ENCODE results near the gene SYTL3.
"Not testable (repeated sequence)": the region's sequence is repeated elsewhere in the genome, so short reads cannot be mapped to it uniquely, and the experiment has no call there.

Gene SYTL3, protein sequence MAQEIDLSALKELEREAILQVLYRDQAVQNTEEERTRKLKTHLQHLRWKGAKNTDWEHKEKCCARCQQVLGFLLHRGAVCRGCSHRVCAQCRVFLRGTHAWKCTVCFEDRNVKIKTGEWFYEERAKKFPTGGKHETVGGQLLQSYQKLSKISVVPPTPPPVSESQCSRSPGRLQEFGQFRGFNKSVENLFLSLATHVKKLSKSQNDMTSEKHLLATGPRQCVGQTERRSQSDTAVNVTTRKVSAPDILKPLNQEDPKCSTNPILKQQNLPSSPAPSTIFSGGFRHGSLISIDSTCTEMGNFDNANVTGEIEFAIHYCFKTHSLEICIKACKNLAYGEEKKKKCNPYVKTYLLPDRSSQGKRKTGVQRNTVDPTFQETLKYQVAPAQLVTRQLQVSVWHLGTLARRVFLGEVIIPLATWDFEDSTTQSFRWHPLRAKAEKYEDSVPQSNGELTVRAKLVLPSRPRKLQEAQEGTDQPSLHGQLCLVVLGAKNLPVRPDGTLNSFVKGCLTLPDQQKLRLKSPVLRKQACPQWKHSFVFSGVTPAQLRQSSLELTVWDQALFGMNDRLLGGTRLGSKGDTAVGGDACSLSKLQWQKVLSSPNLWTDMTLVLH

DNA sequence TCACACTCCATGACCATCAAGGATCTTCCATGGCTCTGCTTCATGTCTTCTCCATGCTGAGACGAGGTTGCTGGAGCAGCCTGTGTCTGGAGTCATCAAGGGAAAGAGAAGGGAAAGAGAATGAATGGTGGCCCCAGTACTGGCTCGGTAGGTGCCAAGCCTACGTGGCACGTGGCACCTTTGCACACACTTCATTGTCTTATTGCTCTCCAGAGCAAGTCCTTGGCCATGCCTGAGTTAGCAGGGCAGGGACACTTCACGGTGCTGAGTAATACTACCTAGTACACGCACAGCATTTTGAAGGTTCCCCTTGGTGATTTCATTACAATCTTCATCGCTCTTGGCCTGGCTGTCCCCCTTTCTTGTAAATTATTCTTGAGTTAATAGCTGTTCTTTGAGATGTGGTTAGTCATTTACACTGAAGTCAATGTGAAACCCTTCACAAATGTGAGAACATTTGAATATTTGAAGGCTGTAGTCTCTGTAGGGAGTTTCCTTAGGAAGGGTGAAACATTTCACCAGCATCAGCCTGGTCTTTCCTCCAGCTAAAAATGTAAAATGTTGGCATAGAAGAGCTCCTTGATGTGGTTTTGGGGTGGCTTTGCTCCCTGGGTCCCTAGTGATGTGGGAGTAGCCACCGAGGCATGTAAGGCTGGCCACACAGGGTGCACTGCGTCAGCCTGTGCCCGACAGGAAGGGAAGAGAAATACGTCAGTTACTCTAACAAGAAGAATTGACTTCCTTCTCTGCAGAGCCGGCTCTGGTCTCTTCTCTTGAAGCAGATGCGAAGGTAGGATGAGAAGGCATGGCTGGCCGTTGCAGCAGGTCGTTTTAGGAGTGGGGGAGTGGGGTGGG is at the start of gene SYTL3:
Gene SYTL3, plus strand, starts transcription at position 766 of the 855 bp plus-strand sequence. CDS start 13,215 bp downstream, outside the sequence.
- TF ChIP-seq, protein P1, sequence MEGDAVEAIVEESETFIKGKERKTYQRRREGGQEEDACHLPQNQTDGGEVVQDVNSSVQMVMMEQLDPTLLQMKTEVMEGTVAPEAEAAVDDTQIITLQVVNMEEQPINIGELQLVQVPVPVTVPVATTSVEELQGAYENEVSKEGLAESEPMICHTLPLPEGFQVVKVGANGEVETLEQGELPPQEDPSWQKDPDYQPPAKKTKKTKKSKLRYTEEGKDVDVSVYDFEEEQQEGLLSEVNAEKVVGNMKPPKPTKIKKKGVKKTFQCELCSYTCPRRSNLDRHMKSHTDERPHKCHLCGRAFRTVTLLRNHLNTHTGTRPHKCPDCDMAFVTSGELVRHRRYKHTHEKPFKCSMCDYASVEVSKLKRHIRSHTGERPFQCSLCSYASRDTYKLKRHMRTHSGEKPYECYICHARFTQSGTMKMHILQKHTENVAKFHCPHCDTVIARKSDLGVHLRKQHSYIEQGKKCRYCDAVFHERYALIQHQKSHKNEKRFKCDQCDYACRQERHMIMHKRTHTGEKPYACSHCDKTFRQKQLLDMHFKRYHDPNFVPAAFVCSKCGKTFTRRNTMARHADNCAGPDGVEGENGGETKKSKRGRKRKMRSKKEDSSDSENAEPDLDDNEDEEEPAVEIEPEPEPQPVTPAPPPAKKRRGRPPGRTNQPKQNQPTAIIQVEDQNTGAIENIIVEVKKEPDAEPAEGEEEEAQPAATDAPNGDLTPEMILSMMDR (conservative IDR thresholded peaks at IDR 0.05), result no peak
- H3K27ac ChIP-seq, result no peak within 1 kb of the TSS

DNA sequence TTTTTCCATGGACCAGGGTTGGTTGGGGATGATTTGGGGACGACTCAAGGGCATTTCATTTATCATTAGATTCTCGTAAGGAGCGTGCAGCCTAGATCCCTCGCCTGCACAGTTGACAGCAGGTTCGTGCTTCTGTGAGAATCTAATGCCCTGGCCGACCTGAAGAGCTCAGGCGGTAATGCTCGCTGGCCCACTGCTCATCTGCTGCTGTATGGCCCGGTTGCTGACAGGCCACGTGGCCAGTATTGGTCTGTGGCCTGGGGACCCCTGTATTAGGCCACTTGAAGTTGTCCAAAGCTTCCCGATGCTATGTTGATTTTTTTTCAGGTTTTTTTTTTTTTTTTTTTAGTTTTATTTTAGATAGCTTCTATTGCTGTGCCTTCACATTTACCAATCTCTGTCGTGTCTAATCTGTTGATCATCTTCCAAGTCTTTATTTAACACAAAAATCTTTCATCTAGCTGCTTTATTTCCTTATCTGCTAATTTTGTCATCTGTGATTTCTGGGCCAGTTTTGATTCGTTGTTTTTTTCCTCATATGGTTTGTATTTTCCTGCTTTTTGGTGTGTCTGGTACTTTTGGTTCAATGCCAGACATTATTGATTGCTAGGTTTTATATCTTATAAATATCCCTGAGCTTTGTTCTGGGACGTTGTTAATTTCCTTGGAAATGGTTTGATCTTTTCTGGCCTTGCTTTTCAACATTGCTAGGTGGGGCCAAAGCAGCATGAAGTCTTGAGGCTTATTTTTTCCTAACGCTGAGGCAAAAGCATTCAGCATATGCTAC is 46.4 kb upstream of the SYTL3 start:
- peak overlapping the region; percentile 89 for H3K27ac ChIP-seq
- TF ChIP-seq, protein P1 (conservative IDR thresholded peaks at IDR 0.05), result no peak

DNA sequence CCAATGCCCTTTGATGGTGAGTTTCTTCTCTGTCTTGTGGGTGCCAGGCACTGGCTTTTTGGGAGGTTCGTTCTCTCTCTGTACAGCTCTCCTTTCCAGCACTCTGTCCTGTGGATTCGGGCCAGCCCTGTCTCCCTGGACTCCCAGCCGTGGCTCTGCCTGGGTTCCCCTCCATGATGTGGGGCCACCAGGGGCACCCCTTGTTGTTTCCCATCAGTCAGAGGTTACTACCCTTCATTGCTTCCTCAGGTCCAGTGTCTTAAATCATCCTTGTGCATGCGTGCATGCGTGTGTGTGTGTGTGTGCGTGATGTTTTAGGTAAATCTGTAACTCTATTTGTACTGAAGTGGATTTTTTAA is 45.8 kb upstream of the SYTL3 start:
- peak overlapping the region; percentile 89 for H3K27ac ChIP-seq
- TF ChIP-seq, protein P1 (conservative IDR thresholded peaks at IDR 0.05), result no peak

DNA sequence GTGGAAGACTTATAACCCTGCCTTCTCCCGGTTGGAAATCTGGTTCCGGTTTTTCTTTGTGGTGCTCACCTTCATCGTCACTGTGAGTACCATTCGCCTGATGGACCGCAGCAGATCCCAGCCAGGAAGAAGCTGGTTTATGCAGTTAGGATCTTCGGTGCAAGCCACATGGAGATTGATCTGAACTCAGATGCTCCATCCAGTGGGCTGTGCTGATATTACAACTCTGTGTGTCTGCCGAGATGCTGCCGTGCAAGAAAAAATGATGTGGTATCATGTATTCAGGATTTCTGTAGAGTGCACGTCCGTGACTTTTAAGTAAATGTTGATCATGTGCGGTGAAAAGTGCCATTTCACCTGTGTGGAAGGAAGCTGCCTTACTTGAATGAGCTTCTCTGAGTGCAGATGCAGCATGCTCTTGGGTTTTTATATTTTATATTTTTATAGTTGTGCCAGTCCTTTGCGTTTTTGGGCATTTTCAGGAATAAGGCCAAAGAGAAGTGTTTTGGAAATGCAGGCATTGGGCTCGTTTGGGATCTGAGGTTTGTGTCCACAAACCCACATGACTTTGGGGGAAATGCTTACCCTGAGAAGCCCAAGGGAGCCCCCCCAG is 44.5 kb upstream of the SYTL3 start:
- TF ChIP-seq, protein P1 (conservative IDR thresholded peaks at IDR 0.05), result peak; percentile 81
- peak overlapping the region; percentile 89 for H3K27ac ChIP-seq

DNA sequence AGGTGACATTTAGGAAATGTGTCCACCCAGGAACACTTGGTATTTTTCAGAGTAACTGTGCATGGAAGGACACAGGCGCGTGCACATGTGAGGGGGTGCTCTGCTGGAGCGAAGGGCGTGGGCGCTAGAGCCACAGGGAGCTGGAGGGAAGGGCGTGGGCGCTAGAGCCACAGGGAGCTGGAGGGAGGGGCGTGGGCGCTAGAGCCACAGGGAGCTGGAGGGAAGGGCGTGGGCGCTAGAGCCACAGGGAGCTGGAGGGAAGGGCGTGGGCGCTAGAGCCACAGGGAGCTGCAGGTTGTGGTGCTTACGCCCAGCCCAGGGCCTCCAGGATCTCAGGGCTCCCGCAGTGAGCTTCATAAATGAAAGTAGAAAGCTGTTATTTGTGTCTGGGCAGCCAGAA is 43.8 kb upstream of the SYTL3 start:
- H3K27ac ChIP-seq, result not testable (repeated sequence)

DNA sequence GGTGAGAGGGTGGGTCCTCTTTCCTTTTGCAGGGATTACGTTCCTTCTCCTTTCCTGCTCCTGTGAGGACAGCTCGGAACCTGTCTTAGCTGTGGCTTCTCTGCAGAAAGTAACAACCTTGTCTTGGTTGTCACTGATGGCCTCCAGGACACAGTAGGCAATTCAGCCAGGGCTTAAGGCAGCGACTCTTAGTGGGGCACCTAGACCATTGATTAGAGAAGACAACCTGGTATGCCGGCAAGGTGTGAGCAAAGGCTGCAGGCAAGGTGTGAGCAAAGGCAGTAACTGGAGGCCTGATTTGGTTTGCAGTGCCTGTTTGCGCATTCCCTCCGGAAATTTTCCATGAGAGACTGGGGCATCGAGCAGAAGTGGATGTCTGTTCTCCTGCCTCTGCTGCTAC is 42.9 kb upstream of the SYTL3 start:
- no peak overlapping the region for H3K27ac ChIP-seq
- TF ChIP-seq, protein P1 (conservative IDR thresholded peaks at IDR 0.05), result no peak
